Activated CD4-positive, alpha-beta memory T cell treated with anti-CD3 and anti-CD28 coated beads for 36 hours (primary cell): ENCODE data around the gene HSPB8. TPM values are rescaled to one million over a fixed set of nuclear protein-coding genes. Genes with fewer than 3 reads are reported as not detected.
"Not testable (repeated sequence)": the region's sequence is repeated elsewhere in the genome, so short reads cannot be mapped to it uniquely, and the experiment has no call there.

ENCODE experiments used
- CTCF ChIA-PET: fragments of 350-600 bp; sonication (Branson Sonifier 250); formaldehyde crosslinking; loops from one replicate; lab custom pipeline; 2021; ENCODE audit warnings: antibody characterized with exemption, inconsistent platforms; lab: Charles Lee
- POLR2A ChIA-PET: fragments of 350-600 bp; sonication (Branson Sonifier 250); formaldehyde crosslinking; loops from one replicate; lab custom pipeline; 2021; ENCODE audit warnings: antibody characterized with exemption; lab: Charles Lee
- DNase-seq: peaks from one replicate; pipeline ENCODE4 v3.0.0-alpha.2; 2020
- H3K27ac Mint-ChIP-seq: one replicate; pipeline ENCODE4 v1.8.0; 2021; ENCODE audit warnings: mixed read lengths
- H3K27me3 Mint-ChIP-seq: one replicate; pipeline ENCODE4 v1.8.0; 2021; ENCODE audit warnings: mixed read lengths
- H3K36me3 Mint-ChIP-seq: one replicate; pipeline ENCODE4 v1.8.0; 2021; ENCODE audit warnings: mixed read lengths
- H3K4me1 Mint-ChIP-seq: one replicate; pipeline ENCODE4 v1.8.0; 2021; ENCODE audit warnings: low read depth, mixed read lengths
- H3K4me3 Mint-ChIP-seq: one replicate; pipeline ENCODE4 v1.8.0; 2021; ENCODE audit warnings: mild to moderate bottlenecking, mixed read lengths
- H3K9me3 Mint-ChIP-seq: one replicate; pipeline ENCODE4 v1.8.0; 2021; ENCODE audit warnings: mixed read lengths
- intact Hi-C: fragments of 100-400 bp; cut with micrococcal nuclease; formaldehyde crosslinking; loops from one replicate; pipeline ENCODE4 v1.15.1; 2023
- total RNA-seq, 2 experiments: library from RNA; stranded (reverse); gene quantifications; one replicate each; pipeline ENCODE4 v1.2.3, GENCODE V29; 2021

HSPB8 gene
- total RNA-seq, 2 experiments from 2014 or later, result not detected

GRCh38 chr12:119198440-119198839 lies 19.7 kb downstream of the HSPB8 start:
- intact Hi-C loops, result no loop called here
- Mint-ChIP-seq H3K27me3 (no peaks in the 10 kb centered on the region), H3K36me3 (no peaks in the 10 kb centered on the region), H3K9me3 (no peaks in the 10 kb centered on the region), H3K4me3 (no peak overlapping the region), H3K27ac (no peak overlapping the region), H3K4me1 (no peaks in the 10 kb centered on the region)
- CTCF ChIA-PET, result no interaction called here
- POLR2A ChIA-PET, result no interaction called here
- DNase-seq, result no peak

- Mint-ChIP-seq H3K36me3 (no peaks in the 10 kb centered on the region), H3K4me3 (no peak overlapping the region), H3K9me3 (no peaks in the 10 kb centered on the region), H3K27ac (no peak overlapping the region), H3K4me1 (no peaks in the 10 kb centered on the region), H3K27me3 (no peaks in the 10 kb centered on the region)
- POLR2A ChIA-PET, result no interaction called here
- DNase-seq, result no peak
- CTCF ChIA-PET, result no interaction called here
- intact Hi-C loops, result no loop called here
Measured at GRCh38 chr12:119200601-119201000, 21.9 kb downstream of the HSPB8 start.

- ChIA-PET POLR2A (no interaction called here), CTCF (no interaction called here)
- Mint-ChIP-seq H3K9me3 (no peaks in the 10 kb centered on the region), H3K27me3 (no peaks in the 10 kb centered on the region), H3K4me1 (no peaks in the 10 kb centered on the region), H3K36me3 (no peaks in the 10 kb centered on the region), H3K4me3 (no peak overlapping the region), H3K27ac (no peak overlapping the region)
- no peak for DNase-seq
- intact Hi-C loops, result no loop called here
Measured at GRCh38 chr12:119201789-119202543, 23.2 kb downstream of the HSPB8 start.

DNA sequence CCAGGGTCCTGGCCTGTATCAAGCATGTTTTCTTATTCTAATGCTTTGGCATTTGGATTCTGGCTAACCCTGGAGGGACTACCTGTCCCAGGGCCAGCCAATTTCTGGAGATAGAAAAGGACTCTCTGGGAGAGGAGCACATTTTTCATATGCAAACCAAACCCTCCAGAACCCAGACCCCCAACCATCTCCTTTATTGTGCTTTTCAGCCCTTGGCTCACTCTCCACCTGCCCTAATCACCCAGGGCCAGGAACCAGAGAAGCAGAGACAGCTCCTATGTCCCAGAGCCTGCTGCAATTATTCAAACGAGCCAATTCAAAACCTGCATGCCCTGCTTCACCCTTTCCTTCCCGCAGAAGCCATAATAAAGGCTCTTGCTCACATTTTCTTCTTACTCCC lies 23.8 kb downstream of the HSPB8 start:
- CTCF ChIA-PET, result no interaction called here
- no peak for DNase-seq
- Mint-ChIP-seq H3K27ac (no peak overlapping the region), H3K27me3 (no peaks in the 10 kb centered on the region), H3K9me3 (no peaks in the 10 kb centered on the region), H3K4me3 (no peak overlapping the region), H3K36me3 (no peaks in the 10 kb centered on the region), H3K4me1 (no peaks in the 10 kb centered on the region)
- intact Hi-C loops, result no loop called here
- POLR2A ChIA-PET, result no interaction called here

GRCh38 chr12:119204131-119204530 lies 25.4 kb downstream of the HSPB8 start:
- POLR2A ChIA-PET, result no interaction called here
- H3K4me3 Mint-ChIP-seq, result no peak overlapping the region
- no peaks in the 10 kb centered on the region for H3K4me1 Mint-ChIP-seq
- peaks cover 2% of the 10 kb centered on the region for H3K27me3 Mint-ChIP-seq
- intact Hi-C loops, result no loop called here
- H3K27ac Mint-ChIP-seq, result no peak overlapping the region
- CTCF ChIA-PET, result interaction anchor here (0.6 kb wide), 1 partner anchor 1329 kb away, joined by 5 read pairs; no protein-coding TSS in a partner anchor
- no peak for DNase-seq
- H3K36me3 Mint-ChIP-seq, result no peaks in the 10 kb centered on the region
- H3K9me3 Mint-ChIP-seq, result no peaks in the 10 kb centered on the region

- ChIA-PET POLR2A (no interaction called here), CTCF (interaction anchor here (0.6 kb wide), 1 partner anchor 1329 kb away, joined by 5 read pairs; no protein-coding TSS in a partner anchor)
- no peaks in the 10 kb centered on the region for H3K4me1 Mint-ChIP-seq
- H3K9me3 Mint-ChIP-seq, result no peaks in the 10 kb centered on the region
- H3K4me3 Mint-ChIP-seq, result no peak overlapping the region
- DNase-seq, result no peak
- H3K27me3 Mint-ChIP-seq, result peaks cover 2% of the 10 kb centered on the region
- H3K36me3 Mint-ChIP-seq, result no peaks in the 10 kb centered on the region
- H3K27ac Mint-ChIP-seq, result no peak overlapping the region
- intact Hi-C loops, result no loop called here
Measured at GRCh38 chr12:119204671-119205285, 26.0 kb downstream of the HSPB8 start.

DNA sequence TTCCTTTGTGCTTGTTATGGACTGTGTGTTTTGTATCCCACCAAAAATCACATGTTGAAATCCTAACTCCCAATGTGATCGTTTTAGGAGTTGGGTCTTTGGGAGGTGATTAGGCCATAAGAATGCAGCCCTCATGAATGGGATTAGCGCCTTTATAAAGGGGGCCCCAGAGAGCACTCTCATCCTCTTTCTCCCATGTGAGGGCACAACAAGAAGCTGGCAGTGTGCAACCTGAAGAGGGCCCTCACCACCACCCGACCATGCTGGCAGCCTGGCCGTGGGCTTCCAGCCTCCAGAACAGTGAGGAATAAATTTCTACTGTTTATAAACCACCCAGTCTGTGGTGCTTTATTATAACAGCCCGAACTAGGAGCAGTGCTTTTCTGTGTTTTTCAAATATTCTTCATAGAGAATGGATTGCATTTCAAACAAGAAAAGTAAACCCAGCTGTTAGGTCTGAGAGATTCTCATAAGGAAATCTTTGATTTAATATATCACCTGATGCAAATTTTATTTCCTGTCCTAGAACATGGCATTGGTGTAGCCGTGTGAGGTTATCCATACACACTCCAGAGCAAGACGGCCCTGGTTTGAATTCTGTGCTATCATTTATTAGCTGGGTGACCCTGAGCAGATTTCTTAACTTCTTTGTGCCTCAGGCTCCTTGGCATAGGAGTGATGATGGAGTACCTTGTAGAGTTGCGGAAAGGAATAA lies 27.8 kb downstream of the HSPB8 start:
- CTCF ChIA-PET, result no interaction called here
- H3K4me3 Mint-ChIP-seq, result no peak overlapping the region
- H3K9me3 Mint-ChIP-seq, result no peaks in the 10 kb centered on the region
- peaks cover 2% of the 10 kb centered on the region for H3K27me3 Mint-ChIP-seq
- no peaks in the 10 kb centered on the region for H3K4me1 Mint-ChIP-seq
- no peaks in the 10 kb centered on the region for H3K36me3 Mint-ChIP-seq
- no peak for DNase-seq
- H3K27ac Mint-ChIP-seq, result no peak overlapping the region
- intact Hi-C loops, result no loop called here
- POLR2A ChIA-PET, result no interaction called here

GRCh38 chr12:119207063-119207560 lies 28.4 kb downstream of the HSPB8 start:
- ChIA-PET CTCF (no interaction called here), POLR2A (no interaction called here)
- Mint-ChIP-seq H3K27me3 (peaks cover 2% of the 10 kb centered on the region), H3K36me3 (no peaks in the 10 kb centered on the region), H3K9me3 (no peaks in the 10 kb centered on the region), H3K4me1 (no peaks in the 10 kb centered on the region), H3K27ac (no peak overlapping the region), H3K4me3 (no peak overlapping the region)
- intact Hi-C loops, result no loop called here
- DNase-seq, result no peak

GRCh38 chr12:119208626-119209061 lies 29.9 kb downstream of the HSPB8 start:
- Mint-ChIP-seq H3K4me3 (no peak overlapping the region), H3K27ac (no peak overlapping the region), H3K27me3 (peaks cover 2% of the 10 kb centered on the region), H3K9me3 (no peaks in the 10 kb centered on the region), H3K36me3 (no peaks in the 10 kb centered on the region), H3K4me1 (no peaks in the 10 kb centered on the region)
- ChIA-PET POLR2A (no interaction called here), CTCF (no interaction called here)
- intact Hi-C loops, result no loop called here
- DNase-seq, result no peak

DNA sequence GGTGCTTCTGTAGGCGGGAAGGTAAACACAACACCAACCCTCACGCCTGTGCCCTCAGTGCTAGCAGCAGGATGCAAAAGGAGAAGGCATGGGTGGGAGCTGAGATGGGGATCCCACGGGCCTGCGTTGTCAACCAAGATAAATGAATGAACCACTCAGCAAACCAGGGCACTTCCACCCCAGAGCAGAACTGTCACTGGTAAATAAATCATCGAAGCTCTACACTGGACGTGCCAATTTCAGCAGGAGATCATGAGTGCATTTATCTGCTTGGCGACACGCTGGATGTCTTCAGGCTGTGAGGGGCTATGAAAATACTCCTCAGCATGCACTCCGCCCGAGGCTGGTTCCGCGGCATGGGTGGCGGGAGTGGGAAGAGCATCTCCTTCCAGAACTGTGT lies 33.2 kb downstream of the HSPB8 start:
- Mint-ChIP-seq H3K4me3 (no peak overlapping the region), H3K9me3 (no peaks in the 10 kb centered on the region), H3K36me3 (no peaks in the 10 kb centered on the region), H3K4me1 (no peaks in the 10 kb centered on the region), H3K27ac (no peak overlapping the region), H3K27me3 (peaks cover 2% of the 10 kb centered on the region)
- ChIA-PET CTCF (no interaction called here), POLR2A (no interaction called here)
- no peak for DNase-seq
- intact Hi-C loops, result no loop called here

GRCh38 chr12:119216084-119216483 lies 37.4 kb downstream of the HSPB8 start:
- no peaks in the 10 kb centered on the region for H3K27me3 Mint-ChIP-seq
- H3K4me3 Mint-ChIP-seq, result no peak overlapping the region
- no peaks in the 10 kb centered on the region for H3K36me3 Mint-ChIP-seq
- no peaks in the 10 kb centered on the region for H3K4me1 Mint-ChIP-seq
- H3K27ac Mint-ChIP-seq, result no peak overlapping the region
- intact Hi-C loops, result no loop called here
- DNase-seq, result no peak
- H3K9me3 Mint-ChIP-seq, result no peaks in the 10 kb centered on the region
- ChIA-PET CTCF (no interaction called here), POLR2A (no interaction called here)

DNA sequence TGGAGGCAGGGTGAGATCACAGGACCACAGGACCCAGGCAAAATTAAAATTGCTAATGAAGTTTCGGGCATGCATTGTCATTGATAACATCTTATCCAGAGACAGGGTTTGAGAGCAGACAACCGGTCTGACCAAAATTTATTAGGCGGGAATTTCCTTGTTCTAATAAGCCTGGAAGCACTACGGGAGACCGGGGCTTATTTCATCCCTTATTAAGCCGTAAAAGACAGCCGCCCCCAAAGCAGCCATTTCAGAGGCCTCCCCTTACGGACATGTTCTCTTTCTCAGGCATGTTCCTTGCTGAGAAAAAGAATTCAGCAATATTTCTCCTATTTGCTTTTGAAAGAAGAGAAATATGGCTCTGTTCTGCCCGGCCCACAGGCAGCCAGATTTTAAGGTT lies 40.1 kb downstream of the HSPB8 start:
- H3K9me3 Mint-ChIP-seq, H3K4me1 Mint-ChIP-seq, H3K27ac Mint-ChIP-seq, POLR2A ChIA-PET, H3K27me3 Mint-ChIP-seq, H3K4me3 Mint-ChIP-seq, CTCF ChIA-PET, DNase-seq, intact Hi-C loops, H3K36me3 Mint-ChIP-seq: not testable (repeated sequence)
